ENCODE measurements around the gene DCAF4.

Gene DCAF4

DNA sequence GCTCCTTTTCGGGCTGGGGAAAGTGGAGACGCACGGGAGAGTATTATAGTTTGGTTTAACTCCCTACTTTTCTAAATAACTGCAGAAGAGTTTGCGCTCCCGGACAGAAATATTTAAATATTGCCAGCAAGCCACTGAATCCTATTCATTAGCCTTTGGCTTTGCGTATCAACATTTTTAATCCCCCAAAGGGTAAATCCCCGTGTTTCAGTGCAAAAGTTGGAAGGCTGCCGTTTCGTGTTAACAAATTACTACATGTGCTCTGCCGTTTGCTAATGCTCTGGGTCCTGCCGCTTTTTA lies 32.0 kb upstream of the DCAF4 start:
- ATAC-seq: no peak
- TF ChIP-seq TOX (CRISPR knock-in tag; IDR thresholded peaks at IDR 0.05; ENCODE audit: borderline replicate concordance) (no peak), OSR1 (CRISPR knock-in tag; IDR thresholded peaks at IDR 0.05) (no peak), ESRRG (CRISPR knock-in tag; IDR thresholded peaks at IDR 0.05) (no peak)

DNA sequence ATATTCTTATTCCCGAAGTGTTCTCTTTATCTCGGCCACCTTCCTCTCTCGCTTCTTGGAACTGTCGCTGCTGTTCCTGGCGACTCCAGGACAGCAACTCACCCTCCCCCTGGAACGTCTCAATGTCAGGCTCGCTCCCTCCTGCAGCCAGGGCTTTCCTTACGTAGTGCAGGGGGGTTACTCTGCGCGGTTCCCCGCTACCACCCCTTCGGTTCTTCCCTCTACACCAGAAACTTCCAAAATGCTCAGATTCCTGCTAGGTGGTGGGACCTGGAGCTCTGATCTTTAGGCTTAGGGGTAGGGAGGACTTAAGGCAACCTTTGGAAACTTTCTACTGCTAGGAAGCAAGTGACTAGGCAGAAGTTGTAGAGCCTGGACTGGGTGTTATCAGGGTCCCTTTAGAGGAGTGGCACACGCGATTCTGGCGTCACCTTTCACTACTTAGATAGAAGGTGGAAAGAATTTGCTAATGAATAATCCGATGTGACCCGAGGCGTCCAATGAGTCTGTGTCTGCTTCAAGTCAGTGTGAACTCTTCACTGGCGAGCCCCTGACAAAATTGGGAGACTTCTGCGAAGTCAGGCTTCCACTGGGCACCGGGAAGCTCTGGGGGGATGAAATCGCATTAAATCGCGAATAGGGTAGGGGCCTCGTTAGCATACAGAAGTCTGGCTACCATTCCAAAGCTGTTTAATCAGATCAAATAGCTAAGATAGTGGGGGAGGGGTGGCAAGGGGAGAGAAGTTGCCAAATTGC lies 31.5 kb upstream of the DCAF4 start:
- TF ChIP-seq ZFP3 (CRISPR knock-in tag; IDR thresholded peaks at IDR 0.05) (no peak), BACH2 (CRISPR knock-in tag; IDR thresholded peaks at IDR 0.05; ENCODE audit: borderline replicate concordance) (no peak), ZC3H10 (CRISPR knock-in tag; IDR thresholded peaks at IDR 0.05) (no peak), ZNF8 (CRISPR knock-in tag; IDR thresholded peaks at IDR 0.05) (no peak), SNAI2 (CRISPR knock-in tag; IDR thresholded peaks at IDR 0.05) (no peak), CSDC2 (CRISPR knock-in tag; IDR thresholded peaks at IDR 0.05) (no peak), TOX (CRISPR knock-in tag; IDR thresholded peaks at IDR 0.05; ENCODE audit: borderline replicate concordance) (no peak), ARNTL (CRISPR knock-in tag; IDR thresholded peaks at IDR 0.05; ENCODE audit: borderline replicate concordance, low read depth) (no peak), RARB (CRISPR knock-in tag; IDR thresholded peaks at IDR 0.05) (no peak), OSR1 (CRISPR knock-in tag; IDR thresholded peaks at IDR 0.05) (no peak), PPARA (CRISPR knock-in tag; IDR thresholded peaks at IDR 0.05; ENCODE audit: borderline replicate concordance) (no peak), GLIS3 (CRISPR knock-in tag; IDR thresholded peaks at IDR 0.05) (no peak), ZNF565 (CRISPR knock-in tag; conservative IDR thresholded peaks at IDR 0.05; ENCODE audit: low read depth) (no peak), ISL1 (CRISPR knock-in tag; IDR thresholded peaks at IDR 0.05) (no peak)
- TF ChIP-seq, protein P1, sequence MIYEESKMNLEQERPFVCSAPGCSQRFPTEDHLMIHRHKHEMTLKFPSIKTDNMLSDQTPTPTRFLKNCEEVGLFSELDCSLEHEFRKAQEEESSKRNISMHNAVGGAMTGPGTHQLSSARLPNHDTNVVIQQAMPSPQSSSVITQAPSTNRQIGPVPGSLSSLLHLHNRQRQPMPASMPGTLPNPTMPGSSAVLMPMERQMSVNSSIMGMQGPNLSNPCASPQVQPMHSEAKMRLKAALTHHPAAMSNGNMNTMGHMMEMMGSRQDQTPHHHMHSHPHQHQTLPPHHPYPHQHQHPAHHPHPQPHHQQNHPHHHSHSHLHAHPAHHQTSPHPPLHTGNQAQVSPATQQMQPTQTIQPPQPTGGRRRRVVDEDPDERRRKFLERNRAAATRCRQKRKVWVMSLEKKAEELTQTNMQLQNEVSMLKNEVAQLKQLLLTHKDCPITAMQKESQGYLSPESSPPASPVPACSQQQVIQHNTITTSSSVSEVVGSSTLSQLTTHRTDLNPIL (CRISPR knock-in tag; IDR thresholded peaks at IDR 0.05; ENCODE audit: low read depth): no peak
- TF ChIP-seq, protein P2, sequence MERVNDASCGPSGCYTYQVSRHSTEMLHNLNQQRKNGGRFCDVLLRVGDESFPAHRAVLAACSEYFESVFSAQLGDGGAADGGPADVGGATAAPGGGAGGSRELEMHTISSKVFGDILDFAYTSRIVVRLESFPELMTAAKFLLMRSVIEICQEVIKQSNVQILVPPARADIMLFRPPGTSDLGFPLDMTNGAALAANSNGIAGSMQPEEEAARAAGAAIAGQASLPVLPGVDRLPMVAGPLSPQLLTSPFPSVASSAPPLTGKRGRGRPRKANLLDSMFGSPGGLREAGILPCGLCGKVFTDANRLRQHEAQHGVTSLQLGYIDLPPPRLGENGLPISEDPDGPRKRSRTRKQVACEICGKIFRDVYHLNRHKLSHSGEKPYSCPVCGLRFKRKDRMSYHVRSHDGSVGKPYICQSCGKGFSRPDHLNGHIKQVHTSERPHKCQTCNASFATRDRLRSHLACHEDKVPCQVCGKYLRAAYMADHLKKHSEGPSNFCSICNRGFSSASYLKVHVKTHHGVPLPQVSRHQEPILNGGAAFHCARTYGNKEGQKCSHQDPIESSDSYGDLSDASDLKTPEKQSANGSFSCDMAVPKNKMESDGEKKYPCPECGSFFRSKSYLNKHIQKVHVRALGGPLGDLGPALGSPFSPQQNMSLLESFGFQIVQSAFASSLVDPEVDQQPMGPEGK (CRISPR knock-in tag; IDR thresholded peaks at IDR 0.05; ENCODE audit: borderline replicate concordance): no peak
- TF ChIP-seq, protein P3, sequence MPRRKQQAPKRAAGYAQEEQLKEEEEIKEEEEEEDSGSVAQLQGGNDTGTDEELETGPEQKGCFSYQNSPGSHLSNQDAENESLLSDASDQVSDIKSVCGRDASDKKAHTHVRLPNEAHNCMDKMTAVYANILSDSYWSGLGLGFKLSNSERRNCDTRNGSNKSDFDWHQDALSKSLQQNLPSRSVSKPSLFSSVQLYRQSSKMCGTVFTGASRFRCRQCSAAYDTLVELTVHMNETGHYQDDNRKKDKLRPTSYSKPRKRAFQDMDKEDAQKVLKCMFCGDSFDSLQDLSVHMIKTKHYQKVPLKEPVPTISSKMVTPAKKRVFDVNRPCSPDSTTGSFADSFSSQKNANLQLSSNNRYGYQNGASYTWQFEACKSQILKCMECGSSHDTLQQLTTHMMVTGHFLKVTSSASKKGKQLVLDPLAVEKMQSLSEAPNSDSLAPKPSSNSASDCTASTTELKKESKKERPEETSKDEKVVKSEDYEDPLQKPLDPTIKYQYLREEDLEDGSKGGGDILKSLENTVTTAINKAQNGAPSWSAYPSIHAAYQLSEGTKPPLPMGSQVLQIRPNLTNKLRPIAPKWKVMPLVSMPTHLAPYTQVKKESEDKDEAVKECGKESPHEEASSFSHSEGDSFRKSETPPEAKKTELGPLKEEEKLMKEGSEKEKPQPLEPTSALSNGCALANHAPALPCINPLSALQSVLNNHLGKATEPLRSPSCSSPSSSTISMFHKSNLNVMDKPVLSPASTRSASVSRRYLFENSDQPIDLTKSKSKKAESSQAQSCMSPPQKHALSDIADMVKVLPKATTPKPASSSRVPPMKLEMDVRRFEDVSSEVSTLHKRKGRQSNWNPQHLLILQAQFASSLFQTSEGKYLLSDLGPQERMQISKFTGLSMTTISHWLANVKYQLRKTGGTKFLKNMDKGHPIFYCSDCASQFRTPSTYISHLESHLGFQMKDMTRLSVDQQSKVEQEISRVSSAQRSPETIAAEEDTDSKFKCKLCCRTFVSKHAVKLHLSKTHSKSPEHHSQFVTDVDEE (CRISPR knock-in tag; IDR thresholded peaks at IDR 0.05): no peak
- TF ChIP-seq, protein P4, sequence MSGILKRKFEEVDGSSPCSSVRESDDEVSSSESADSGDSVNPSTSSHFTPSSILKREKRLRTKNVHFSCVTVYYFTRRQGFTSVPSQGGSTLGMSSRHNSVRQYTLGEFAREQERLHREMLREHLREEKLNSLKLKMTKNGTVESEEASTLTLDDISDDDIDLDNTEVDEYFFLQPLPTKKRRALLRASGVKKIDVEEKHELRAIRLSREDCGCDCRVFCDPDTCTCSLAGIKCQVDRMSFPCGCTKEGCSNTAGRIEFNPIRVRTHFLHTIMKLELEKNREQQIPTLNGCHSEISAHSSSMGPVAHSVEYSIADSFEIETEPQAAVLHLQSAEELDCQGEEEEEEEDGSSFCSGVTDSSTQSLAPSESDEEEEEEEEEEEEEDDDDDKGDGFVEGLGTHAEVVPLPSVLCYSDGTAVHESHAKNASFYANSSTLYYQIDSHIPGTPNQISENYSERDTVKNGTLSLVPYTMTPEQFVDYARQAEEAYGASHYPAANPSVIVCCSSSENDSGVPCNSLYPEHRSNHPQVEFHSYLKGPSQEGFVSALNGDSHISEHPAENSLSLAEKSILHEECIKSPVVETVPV (CRISPR knock-in tag; IDR thresholded peaks at IDR 0.05): no peak
- ATAC-seq: peak; percentile 22

DNA sequence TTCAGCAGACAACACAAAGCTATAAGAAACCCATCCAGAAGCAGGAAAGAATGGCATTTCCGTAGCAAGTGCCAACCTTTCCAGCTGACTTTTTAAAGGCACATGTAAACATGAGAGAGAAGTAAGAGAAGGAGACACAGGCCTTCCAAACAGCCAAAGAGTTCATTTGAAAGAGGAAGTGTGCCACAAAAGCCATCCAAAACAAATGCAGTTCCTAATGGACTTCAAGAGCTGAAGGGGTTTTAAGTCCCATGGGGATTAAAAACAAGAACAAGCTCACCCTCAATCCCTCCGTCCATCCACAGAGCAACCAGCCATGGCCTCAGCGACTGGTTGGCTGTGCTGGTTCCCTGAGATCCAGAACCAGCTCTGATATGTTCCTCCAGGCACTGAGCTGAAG lies 27.8 kb upstream of the DCAF4 start:
- no peak for ATAC-seq
- no peak for TF ChIP-seq ISL1 (CRISPR knock-in tag; IDR thresholded peaks at IDR 0.05)
- TF ChIP-seq, protein P4 (CRISPR knock-in tag; IDR thresholded peaks at IDR 0.05): no peak
- no peak for TF ChIP-seq ZNF8 (CRISPR knock-in tag; IDR thresholded peaks at IDR 0.05)
- TF ChIP-seq, protein P5, sequence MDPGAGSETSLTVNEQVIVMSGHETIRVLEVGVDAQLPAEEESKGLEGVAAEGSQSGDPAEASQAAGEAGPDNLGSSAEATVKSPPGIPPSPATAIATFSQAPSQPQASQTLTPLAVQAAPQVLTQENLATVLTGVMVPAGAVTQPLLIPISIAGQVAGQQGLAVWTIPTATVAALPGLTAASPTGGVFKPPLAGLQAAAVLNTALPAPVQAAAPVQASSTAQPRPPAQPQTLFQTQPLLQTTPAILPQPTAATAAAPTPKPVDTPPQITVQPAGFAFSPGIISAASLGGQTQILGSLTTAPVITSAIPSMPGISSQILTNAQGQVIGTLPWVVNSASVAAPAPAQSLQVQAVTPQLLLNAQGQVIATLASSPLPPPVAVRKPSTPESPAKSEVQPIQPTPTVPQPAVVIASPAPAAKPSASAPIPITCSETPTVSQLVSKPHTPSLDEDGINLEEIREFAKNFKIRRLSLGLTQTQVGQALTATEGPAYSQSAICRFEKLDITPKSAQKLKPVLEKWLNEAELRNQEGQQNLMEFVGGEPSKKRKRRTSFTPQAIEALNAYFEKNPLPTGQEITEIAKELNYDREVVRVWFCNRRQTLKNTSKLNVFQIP (CRISPR knock-in tag; IDR thresholded peaks at IDR 0.05; ENCODE audit: borderline replicate concordance, low read depth): no peak
- no peak for TF ChIP-seq TOX (CRISPR knock-in tag; IDR thresholded peaks at IDR 0.05; ENCODE audit: borderline replicate concordance)
- TF ChIP-seq ARNTL (CRISPR knock-in tag; IDR thresholded peaks at IDR 0.05; ENCODE audit: borderline replicate concordance, low read depth): no peak
- TF ChIP-seq TCF4 (CRISPR knock-in tag; IDR thresholded peaks at IDR 0.05; ENCODE audit: borderline replicate concordance): no peak
- TF ChIP-seq, protein P2 (CRISPR knock-in tag; IDR thresholded peaks at IDR 0.05; ENCODE audit: borderline replicate concordance): no peak
- no peak for TF ChIP-seq PPARA (CRISPR knock-in tag; IDR thresholded peaks at IDR 0.05; ENCODE audit: borderline replicate concordance)
- TF ChIP-seq, protein P3 (CRISPR knock-in tag; IDR thresholded peaks at IDR 0.05): no peak
- no peak for TF ChIP-seq ZC3H10 (CRISPR knock-in tag; IDR thresholded peaks at IDR 0.05)
